AG08395 (cell line): Measurements from ENCODE around the gene OR1J2.
"Not testable (repeated sequence)": the region's sequence is repeated elsewhere in the genome, so short reads cannot be mapped to it uniquely, and the experiment has no call there.

ENCODE experiments used
- DNase-seq: peaks from one replicate; pipeline ENCODE4 v3.0.0; 2012; ENCODE audit warnings: mixed read lengths, low spot score

OR1J2 gene, protein sequence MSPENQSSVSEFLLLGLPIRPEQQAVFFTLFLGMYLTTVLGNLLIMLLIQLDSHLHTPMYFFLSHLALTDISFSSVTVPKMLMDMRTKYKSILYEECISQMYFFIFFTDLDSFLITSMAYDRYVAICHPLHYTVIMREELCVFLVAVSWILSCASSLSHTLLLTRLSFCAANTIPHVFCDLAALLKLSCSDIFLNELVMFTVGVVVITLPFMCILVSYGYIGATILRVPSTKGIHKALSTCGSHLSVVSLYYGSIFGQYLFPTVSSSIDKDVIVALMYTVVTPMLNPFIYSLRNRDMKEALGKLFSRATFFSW

DNA sequence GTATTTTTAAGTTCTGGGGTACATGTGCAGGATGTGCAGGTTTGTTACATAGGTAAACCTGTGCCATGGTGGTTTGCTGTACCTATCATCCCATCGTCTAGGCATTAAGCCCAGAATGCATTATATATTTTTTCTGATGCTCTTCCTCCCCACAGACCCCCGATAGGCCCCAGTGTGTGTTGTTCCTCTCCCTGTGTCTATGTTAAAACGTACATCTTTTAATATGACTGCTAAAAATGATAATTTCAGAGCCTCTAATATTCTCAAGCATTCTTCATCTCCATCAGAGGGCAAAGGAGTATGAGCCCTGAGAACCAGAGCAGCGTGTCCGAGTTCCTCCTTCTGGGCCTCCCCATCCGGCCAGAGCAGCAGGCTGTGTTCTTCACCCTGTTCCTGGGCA is at the start of gene OR1J2:
TSS of gene OR1J2 (plus strand) at position 301 of the 400 bp plus-strand sequence. CDS start at position 301, 0 bp downstream.
- DNase-seq: no peak

DNA sequence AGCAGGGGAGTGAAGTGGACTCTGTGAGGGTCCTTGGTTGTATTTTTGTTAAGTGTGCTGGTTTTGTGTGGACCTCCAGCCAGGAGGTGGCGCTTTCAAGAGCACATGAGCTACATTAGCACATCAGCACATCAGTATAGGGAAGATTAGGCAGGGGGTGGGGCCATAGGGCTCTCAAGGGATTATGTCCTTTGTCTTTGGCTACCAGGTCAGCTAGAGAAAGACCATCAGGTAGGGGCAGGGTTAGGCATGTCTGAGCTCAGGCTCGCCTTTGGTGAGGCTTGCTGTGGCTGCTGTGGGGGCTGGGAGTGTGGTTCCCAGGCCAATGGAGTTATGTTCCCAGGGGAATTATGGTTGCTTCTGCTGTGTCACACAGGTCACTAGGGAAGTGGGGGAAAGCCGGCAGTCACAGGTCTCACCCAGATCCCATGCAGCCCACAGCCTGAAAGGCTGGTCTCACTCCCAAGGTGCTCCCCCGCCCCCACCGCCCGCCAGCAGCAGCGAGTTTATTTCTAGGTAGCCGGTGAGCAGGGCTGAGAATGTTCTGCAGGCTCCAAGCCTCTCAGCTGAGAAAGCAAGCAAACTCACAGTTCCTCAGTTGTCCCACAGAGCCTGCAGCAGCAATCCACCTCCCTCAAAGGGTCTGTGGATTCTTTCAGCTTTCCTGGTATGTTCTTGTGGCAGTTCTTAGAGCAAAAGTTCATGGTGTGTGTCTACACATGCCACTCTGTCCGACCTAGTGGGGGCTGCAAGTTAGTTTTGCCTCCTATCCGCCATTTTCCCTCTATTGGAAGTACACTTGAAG is 46.6 kb upstream of the OR1J2 start:
- DNase-seq: no peak

DNA sequence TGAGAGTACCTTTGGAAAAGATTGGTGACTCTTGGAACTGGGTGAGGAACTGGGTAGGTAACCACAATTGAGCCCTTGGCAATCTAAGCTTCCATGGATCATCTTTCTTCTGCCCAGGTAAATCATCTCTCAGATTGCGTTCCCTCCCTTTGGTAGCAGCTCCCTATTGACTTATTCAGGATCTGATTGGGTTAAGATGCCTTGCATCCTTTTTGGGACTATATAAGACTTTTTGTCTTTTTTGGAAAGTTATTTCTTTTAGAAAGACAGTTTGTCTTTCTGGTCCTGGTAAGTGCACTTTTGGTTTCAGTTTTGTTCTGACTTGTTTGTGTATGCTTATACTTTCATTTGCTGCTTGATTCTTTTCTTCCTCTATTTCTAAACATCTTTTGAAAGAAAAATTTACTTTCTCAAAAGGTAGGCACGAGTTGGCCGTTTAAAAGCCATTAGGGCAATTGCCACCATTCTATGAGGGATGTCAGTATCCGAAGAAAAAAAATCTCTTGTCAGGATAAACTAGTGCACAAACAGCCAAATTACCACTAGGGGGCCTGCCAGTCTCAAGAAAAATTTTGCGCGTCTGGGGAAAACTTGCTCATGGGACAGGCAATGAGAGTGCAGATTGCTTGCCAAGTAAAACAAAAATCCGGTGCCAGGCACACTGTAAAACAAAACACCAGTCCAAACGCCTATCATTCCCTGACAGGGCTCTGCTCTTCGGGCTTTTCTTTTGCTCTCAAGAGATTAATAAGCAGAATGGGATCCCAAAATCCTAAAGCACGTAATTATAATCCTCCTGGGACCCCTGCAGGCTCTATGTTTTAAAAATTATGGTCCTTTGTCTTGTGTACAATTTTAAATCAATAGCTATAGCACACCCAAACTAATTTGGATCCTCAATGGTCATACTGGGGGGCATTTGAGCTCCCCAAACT is 45.7 kb upstream of the OR1J2 start:
- DNase-seq: peak; percentile 87

DNA sequence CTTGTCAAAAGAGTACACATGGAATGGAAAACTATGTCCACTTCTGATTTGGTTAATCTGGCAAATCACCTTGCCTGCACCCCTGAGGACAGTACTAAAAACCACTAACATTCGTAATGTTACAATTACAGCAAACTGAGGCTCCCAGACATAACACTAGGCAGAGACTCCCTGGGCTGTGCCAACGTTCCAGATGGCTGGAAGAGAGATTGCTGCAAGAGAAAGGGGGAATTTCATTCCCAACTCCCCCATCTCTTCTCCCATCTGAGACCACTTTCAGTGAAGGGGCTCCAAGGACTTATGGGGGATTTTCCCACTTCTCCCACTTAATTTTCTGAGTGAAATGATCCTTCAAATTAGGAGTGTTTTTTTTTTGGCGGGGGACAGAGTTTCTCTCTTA is 44.1 kb upstream of the OR1J2 start:
- DNase-seq: no peak

DNA sequence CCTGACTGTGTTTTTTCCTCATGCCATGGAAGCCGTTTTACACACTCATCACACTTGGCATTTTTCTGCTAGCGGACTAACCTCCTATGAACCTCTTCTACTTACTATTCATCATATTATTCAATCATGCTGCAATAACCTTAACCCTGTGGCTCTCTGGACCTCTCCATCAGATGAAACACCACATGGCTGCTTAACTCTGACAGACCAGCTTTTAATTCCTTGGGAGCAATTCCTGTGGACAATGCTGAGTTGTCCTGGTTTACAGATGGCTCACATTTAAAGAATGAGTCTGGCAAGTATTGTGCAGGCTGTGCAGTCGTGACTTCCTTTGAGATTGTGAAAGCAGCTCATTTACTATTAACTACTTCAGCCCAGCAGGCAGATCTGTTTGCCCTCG is 41.9 kb upstream of the OR1J2 start:
- peak; percentile 85 for DNase-seq

GRCh38 chr9:122474561-122474960 is 36.0 kb upstream of the OR1J2 start:
- DNase-seq: no peak

DNA sequence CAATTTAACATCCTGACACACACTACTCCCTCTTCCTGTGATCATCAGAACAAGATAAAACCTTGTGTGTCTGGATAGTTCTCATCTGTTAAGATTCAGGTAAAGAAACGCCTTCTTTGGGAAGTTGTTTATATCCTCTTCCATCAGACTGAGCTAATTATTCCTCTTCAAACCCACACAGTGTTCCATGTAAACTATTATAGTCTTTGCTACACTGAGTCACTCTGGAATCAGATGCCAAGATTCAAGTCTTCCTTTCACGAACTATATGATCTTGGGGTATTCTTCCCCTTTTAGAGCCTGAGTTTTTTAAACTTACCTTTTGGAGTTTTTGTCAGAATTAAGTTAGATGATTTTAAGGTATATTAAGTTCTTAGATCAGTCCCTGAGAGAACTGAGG is 34.9 kb upstream of the OR1J2 start:
- peak; percentile 14 for DNase-seq

- DNase-seq: no peak
Observed at GRCh38 chr9:122477346-122477745, 33.3 kb upstream of the OR1J2 start.

DNA sequence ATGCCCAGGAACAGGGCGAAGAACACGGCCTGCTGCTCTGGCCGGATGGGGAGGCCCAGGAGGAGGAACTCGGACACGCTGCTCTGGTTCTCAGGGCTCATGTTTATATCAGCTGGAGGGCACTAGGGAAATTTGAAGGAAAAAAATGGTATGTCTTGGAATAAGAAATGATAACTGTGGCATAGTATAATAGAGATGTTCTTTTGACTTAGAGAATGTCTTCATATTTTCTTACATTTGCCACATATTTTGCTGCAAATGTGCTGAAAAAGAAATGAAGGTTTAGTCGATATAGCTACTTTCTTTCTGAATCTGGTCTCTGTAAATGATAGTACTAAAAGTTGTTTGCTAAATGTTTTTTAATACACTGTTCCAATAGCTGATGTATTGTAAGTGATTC is 32.8 kb upstream of the OR1J2 start, which contains the start of gene OR1J1:
TSS of gene OR1J1 (minus strand) at position 101 of the 400 bp plus-strand sequence. CDS start at position 101, 0 bp downstream.
- DNase-seq: no peak

DNA sequence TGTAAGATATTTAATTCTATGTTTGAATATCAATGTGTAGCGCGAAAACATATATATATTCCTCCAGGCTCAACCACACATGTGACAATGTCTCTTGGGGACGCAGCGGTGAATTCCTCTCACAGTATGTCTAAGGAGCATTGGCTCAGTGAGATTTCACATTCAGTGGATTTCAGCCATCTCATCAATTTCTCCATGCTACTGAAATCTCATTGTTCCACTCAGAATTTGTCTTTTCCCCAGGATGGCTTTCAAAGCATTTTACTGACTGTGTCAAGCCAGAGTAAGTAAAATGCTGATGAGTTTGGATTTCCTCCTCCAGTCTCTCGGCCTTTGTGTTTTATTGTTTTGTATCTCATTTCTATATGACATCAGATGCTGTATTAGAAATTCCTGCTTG is 31.5 kb upstream of the OR1J2 start:
- DNase-seq: no peak

GRCh38 chr9:122498883-122499288 is 11.7 kb upstream of the OR1J2 start:
- DNase-seq: peak; percentile 71

DNA sequence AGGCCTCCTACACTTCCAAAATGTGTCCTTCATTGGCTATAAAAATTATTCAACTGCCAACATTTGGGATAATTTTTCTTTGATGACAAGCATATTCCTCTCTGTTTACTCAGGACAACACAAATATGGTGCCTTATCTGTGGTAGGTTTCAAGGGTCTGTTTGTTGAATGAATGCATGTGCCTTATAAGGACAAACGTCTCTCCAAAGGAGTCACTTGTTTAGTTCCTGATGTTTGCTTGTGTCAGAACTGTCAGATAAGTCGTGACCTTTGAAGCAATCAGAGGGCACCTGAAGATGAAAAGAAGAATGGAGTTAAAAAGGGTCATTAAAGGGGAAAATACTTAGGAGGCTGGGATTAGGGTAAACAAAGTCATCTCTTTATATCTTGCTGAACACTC is 3.6 kb upstream of the OR1J2 start:
- DNase-seq: no peak

GRCh38 chr9:122518226-122518625 is 7.6 kb downstream of the OR1J2 start:
- DNase-seq: no peak

DNA sequence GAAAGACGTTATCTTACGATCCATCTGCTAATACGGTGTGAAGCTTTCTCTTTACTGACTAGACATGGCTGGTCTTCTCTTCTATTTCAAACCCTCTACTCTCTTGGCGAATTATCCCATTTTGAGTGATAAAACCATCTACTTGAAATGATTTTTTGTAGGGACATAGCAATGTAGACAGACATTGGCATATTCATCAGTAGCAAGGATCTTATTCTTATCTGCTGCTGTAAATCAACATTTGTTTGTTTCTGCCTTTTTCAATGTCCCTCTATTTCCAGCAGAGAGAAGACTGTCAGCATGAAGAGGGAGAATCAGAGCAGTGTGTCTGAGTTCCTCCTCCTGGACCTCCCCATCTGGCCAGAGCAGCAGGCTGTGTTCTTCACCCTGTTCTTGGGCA is 8.2 kb downstream of the OR1J2 start, which contains the start of gene OR1J4:
TSS of gene OR1J4 (plus strand) at position 301 of the 400 bp plus-strand sequence. CDS start at position 301, 0 bp downstream.
- no peak for DNase-seq

DNA sequence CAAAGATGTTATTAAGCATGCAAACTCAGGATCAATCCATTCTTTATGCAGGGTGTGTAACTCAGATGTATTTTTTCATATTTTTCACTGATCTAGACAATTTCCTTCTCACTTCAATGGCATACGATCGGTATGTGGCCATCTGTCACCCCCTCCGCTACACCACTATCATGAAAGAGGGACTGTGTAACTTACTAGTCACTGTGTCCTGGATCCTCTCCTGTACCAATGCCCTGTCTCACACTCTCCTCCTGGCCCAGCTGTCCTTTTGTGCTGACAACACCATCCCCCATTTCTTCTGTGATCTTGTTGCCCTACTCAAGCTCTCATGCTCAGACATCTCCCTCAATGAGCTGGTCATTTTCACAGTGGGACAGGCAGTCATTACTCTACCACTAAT is 8.8 kb downstream of the OR1J2 start:
- no peak for DNase-seq

GRCh38 chr9:122526602-122527001 is 16.0 kb downstream of the OR1J2 start:
- no peak for DNase-seq

DNA sequence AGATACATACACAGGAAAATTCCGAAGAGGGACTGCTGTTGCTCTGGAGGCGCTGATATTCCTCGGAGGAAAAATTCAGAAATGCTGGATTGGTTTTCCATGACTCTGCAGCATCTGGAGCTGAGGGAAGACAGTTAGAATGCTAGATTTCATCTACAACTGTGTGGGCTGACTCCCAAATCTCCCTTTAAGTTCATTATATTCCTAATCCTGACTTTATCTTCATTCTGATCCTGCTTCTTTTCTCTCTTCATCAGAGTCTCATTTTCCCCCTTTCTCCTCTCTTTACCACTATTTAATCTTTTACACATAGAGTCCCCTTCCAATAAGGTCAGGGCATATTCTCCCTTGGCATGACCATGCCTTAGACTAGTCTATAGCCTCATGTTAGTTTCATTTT is 16.6 kb downstream of the OR1J2 start, which contains the start of gene OR1N1:
TSS of gene OR1N1 (minus strand) at position 101 of the 400 bp plus-strand sequence. CDS start at position 101, 0 bp downstream.
- DNase-seq: no peak

DNA sequence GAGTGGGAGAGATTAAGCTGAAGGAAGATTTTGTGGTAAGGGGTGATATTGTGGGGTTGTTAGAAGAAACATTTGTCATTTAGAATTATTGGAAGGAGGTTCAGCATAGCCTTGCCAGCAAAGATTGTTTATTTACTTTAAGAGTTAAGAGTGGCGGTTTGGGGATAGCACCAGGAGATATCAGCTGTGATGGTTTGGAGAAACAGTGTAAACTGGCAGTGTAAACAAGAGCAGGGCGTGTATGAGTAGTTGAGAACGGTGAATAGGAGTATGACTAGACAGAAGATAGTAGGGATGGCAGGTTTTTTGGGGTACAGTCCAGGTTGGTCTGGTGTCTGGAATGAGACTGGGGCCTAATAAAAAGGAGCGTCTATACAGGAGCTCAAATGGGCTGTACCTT is 20.6 kb downstream of the OR1J2 start:
- not testable (repeated sequence) for DNase-seq

DNA sequence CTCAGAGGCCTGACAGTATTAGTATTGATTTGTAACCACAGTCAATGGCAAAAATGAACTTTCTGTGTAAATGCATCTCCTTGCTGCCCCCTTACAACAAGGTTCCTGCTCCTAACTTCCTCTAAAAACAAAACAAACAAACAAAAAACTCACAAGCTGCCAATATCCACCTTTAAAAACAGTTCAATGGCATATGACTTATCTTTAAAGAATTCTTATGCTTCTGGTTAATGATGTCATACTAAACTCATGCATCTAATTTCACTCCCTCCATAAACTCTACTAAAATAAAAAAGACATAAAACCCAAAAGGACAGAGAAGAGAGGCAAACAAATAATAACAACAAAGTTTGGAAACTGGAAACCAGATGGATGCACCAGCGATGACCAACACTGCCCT is 25.5 kb downstream of the OR1J2 start:
- DNase-seq: peak; percentile 15

DNA sequence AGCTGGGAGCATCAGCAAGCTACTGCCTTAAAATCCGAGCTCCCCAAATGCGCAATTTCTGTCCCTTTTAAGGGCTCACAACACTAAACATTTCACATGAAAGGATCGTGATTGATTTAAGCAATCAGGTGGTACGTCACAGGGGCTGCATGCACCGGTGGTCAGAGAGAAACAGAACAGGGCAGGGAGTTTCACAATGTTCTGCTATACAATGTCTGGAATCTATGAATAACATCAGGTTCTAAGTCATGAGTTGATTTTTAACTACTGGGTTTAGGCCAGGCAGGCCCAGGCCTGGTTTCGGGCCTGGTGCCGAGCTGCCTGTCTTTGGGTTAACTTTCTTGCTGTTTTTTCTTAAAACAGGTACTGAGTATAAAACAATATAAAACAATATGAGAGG is 26.5 kb downstream of the OR1J2 start:
- DNase-seq: not testable (repeated sequence)

GRCh38 chr9:122538757-122539156 is 28.2 kb downstream of the OR1J2 start:
- no peak for DNase-seq

- no peak for DNase-seq
Observed at GRCh38 chr9:122546196-122546595, 35.6 kb downstream of the OR1J2 start.
